KOPT-K1 (cell line): Measurements from ENCODE around the gene MARK3.

Experiments used
- H3K27ac ChIP-seq: fragments of 200-600 bp; sonication (generic); 2 replicates; pipeline ENCODE4 v1.5.1; 2016; ENCODE audit warnings: antibody characterized with exemption, mild to moderate bottlenecking, low read depth, low read length; ENCODE audit not compliant: poor library complexity, severe bottlenecking
- H3K36me3 ChIP-seq: fragments of 200-600 bp; sonication (generic); 2 replicates; pipeline ENCODE4 v1.5.1; 2017; ENCODE audit warnings: antibody characterized with exemption, mild to moderate bottlenecking, low read length, moderate library complexity; ENCODE audit not compliant: insufficient read depth
- H3K9me3 ChIP-seq: fragments of 200-600 bp; sonication (generic); 2 replicates; pipeline ENCODE4 v1.5.1; 2017; ENCODE audit warnings: antibody characterized with exemption, low read length, mild to moderate bottlenecking; ENCODE audit not compliant: insufficient read depth, poor library complexity, severe bottlenecking

Gene MARK3

DNA sequence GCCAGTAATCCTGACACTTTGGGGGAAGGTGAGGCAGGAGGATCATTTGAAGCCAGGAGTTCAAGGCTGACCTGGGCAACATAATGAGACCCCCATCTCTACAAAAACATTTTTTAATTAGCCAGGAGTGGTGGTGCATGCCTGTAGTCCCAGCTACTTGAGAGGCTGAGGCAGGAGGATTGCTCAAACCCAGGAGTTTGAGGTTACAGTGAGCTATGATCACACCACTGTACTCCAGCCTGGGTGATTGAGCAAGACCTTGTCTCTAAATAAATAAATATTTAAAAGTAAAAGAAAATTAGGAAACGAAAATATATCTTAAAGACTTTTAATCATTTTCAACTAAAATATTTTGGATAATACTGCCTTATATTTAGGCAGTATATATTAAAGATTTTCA lies 111.6 kb downstream of the MARK3 start:
- H3K9me3 ChIP-seq = no peaks in the 10 kb centered on the region
- peaks cover 91% of the 10 kb centered on the region for H3K36me3 ChIP-seq
- H3K27ac ChIP-seq = no peak overlapping the region

DNA sequence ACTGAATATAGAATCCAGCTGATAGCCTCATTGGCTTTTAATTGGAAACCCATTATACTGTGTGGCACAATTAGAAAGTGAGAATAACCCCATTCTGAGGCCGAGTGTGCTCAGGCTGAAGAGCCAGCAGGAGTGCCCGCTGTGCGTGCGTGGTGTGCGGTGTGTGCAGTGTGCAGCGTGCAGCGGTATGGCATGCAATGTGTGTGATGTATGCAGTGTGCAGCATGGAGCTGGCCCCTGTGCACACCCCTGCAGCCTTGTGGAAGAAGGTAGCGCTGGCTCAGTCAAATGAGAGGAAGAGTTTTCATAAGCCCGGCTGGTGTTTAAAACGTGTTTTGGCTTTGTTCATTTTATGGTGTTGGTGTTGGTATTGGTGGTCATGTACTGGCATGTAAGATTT lies 114.5 kb downstream of the MARK3 start:
- no peaks in the 10 kb centered on the region for H3K9me3 ChIP-seq

DNA sequence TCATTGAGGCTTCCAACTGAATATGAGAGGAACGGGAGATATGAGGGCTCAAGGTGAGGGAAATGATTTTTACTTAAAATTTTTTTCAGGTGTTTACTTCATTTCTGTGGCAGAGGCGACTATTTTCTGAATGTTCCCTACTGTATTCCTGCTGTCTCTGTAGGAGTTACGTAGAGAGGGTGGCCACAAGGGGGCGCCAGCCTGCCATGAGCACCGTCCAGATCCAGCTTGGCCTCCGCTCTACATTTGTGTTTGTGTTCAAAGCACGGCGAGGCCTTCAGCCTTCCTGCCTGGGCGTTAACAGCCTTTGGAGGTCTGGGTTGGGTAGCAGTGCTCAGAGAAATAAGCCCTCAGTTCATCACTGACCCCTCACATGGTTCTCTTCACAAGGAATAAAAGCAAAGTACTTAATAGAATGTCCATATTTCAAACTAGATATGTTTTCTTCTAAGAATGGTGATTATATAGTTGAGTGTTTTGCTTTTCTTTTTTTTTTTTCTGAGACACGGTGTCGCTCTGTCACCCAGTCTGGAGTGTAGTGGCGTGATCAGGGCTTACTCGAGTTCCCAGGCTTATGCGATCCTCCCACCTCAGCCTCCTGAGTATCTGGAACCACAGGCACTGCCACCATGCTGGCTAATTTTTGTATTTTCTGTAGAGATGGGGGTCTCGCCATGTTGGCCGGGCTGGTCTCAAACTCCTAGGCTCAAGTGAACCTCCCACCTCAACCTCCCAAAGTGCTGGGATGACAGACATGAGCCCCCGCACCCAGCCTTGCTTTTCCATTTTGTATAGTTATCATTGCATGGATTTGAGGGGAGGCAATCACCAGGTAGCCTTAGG lies 115.2 kb downstream of the MARK3 start:
- Histone ChIP-seq H3K9me3 (no peaks in the 10 kb centered on the region), H3K36me3 (peaks cover 91% of the 10 kb centered on the region), H3K27ac (no peak overlapping the region)

More for the DNA sequence above, 114.5 kb downstream of the MARK3 start:
- Histone ChIP-seq H3K27ac (no peak overlapping the region), H3K36me3 (peaks cover 91% of the 10 kb centered on the region)

DNA sequence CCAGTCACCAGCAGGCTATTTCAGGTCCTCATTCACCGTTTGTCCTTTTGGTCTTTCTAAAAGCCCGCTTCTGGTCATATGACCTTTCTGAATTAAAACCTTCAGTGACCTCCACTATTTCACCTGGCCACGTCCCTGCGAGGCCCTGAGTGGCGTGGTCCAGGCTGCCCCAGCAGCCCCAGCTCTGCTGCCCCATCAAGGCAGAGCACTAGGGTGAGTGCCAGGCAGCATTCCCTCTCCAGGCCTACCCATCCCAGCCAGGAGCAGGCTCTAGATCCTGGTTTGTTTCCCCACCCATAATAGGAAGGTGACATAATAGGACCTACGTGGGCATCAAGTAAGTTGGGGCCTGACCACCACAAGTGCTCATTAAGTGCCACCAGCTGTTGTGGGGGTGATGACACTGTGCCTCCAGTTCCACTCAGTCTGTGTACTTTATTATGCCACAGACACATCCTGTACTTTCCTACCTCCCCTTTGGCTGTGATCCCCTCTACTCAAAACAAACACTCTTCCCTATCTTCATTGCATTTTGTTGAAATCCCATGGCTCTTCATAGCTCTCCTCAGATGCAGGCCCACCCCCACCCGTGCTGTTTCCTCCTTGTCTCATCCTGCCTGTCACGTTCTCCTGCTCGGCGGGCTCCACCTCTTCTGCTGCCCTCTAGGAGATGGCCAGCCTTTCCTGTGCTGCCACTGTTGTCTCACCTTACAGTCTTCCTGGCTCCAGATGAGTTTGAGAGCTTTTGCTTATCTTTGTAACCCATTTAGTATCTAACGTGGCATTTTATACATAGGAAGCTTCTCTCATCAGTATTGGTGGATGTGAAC lies 116.0 kb downstream of the MARK3 start:
- Histone ChIP-seq H3K36me3 (peaks cover 92% of the 10 kb centered on the region), H3K9me3 (no peaks in the 10 kb centered on the region), H3K27ac (no peak overlapping the region)

DNA sequence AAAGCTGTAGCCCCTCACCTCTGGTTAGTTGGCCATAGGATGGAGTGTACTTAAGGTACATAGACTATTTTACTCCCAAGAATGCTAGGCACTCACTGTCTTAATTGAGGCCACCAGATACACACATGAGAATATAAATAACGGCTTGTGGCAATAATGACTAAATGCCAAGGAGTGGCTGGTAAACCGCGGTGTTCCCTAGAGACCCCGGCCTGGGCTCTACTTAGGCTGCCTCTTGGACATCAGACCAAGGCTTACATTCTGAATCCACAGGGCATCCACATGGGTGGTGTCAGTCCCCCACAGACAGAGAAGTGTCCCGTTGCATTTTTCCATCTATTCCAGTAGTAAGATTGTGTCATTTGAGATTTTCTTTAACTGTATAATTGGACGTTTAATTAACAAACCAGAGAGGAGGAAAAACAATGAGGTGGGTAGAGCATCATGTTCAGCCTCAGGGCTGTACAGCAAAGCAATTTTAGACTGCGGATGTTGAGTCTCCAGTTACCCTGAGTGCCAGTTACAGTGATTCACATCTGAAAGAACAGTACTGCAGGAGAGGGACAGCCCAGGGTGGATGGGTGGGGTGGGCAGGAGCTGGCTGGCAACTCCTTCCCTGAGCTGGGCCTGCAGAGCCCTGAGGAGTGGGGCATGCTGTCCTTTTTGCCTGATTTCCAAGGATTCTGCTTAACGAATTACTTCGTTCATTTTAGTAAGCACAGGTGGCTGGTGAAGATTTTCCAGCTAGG lies 116.9 kb downstream of the MARK3 start:
- Histone ChIP-seq H3K27ac (no peak overlapping the region), H3K9me3 (no peaks in the 10 kb centered on the region), H3K36me3 (peaks cover 94% of the 10 kb centered on the region)

DNA sequence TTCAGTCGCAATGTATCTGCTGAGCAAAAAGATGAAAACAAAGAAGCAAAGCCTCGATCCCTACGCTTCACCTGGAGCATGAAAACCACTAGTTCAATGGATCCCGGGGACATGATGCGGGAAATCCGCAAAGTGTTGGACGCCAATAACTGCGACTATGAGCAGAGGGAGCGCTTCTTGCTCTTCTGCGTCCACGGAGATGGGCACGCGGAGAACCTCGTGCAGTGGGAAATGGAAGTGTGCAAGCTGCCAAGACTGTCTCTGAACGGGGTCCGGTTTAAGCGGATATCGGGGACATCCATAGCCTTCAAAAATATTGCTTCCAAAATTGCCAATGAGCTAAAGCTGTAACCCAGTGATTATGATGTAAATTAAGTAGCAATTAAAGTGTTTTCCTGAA lies 117.7 kb downstream of the MARK3 start:
- no peak overlapping the region for H3K27ac ChIP-seq
- no peaks in the 10 kb centered on the region for H3K9me3 ChIP-seq
- H3K36me3 ChIP-seq = peaks cover 92% of the 10 kb centered on the region

DNA sequence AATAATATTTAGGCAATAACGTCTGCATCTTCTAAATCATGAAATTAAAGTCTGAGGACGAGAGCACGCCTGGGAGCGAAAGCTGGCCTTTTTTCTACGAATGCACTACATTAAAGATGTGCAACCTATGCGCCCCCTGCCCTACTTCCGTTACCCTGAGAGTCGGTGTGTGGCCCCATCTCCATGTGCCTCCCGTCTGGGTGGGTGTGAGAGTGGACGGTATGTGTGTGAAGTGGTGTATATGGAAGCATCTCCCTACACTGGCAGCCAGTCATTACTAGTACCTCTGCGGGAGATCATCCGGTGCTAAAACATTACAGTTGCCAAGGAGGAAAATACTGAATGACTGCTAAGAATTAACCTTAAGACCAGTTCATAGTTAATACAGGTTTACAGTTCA lies 118.1 kb downstream of the MARK3 start:
- Histone ChIP-seq H3K36me3 (peaks cover 94% of the 10 kb centered on the region), H3K9me3 (no peaks in the 10 kb centered on the region), H3K27ac (no peak overlapping the region)

DNA sequence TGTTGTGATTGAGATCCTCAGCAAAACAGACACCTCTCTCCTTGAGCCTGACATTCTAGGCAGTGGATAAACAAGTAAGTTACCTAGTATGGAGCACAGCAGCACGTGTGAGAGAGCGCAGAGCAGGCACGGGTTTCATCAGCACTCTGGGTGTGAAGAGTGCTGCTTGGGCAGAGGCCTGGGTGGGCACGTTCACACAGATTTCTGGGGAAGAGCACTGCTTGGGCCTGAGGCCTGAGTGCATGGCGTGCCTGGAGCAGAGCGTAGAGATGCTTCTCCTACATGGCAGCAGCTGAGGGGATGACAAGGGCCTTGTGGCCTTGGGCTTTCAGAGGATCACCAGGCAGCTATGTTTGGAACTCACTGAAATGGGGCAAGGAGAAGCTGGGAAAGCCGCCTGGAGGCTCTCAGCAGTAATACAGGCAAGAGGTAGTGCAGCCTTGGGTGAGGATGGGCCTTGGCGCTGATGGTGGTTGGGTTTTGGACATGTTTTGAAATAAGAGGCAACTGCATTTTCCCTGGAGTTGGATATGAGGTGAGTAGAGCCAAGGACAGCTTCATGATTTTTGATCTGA lies 119.9 kb downstream of the MARK3 start:
- H3K9me3 ChIP-seq = no peaks in the 10 kb centered on the region
- no peak overlapping the region for H3K27ac ChIP-seq
- H3K36me3 ChIP-seq = peaks cover 95% of the 10 kb centered on the region

DNA sequence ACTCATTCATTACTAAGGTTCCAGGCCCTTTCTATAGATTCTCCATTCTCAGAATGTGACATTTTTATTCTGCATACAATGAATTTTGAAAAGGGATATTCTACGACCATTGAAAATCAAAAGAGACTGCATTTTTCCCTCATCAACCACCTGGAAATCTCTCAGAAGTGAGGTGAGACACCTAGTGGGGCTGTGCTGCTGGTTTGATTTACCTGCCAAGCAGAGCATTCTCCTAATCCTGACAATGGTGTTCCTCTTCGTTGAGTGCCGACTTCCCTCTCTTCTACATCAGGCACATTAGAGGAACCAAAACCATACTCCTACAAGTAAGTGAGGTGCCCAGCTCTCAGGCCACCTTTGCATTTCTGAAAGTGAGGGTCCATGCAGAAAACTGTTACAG lies 122.5 kb downstream of the MARK3 start:
- Histone ChIP-seq H3K27ac (no peak overlapping the region), H3K36me3 (peaks cover 83% of the 10 kb centered on the region), H3K9me3 (no peaks in the 10 kb centered on the region)

DNA sequence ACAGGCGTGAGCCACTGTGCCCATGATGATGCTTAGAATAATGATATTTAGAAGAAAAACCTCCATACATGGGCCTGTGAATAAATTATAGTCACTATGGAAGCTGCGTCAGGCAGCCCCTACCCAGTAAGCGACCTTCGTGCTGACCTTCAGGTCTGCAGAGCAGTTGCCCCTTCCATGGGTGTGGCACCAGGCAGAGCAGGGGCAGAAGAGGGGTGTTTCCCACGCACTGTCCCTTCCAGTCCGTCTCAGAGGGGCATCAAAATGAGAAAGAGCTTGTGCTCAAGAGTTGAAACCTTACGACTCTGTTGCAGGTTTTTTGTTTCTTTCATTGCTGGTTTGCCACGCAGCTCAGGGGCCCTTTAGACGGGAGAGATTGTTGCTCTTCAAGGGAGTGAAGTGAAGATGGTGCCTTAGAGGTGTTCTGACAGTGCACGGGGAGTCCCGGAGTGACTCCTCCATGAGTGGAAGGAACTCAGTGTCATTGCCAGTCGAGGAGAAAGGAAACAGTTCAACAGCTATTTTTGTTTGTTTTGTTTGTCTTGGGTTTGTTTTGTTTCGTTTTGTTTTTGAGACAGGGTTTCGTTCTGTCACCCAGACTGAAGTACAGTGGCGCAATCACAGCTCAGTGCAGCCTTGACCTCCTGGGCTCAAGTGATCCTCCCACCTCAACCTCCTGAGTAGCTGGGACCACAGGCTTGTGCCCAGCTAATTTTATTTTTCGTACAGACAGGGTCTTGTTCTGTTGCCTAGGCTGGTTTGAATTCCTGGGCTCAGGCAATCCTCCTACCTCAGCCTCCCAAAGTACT lies 123.5 kb downstream of the MARK3 start:
- peaks cover 74% of the 10 kb centered on the region for H3K36me3 ChIP-seq

DNA sequence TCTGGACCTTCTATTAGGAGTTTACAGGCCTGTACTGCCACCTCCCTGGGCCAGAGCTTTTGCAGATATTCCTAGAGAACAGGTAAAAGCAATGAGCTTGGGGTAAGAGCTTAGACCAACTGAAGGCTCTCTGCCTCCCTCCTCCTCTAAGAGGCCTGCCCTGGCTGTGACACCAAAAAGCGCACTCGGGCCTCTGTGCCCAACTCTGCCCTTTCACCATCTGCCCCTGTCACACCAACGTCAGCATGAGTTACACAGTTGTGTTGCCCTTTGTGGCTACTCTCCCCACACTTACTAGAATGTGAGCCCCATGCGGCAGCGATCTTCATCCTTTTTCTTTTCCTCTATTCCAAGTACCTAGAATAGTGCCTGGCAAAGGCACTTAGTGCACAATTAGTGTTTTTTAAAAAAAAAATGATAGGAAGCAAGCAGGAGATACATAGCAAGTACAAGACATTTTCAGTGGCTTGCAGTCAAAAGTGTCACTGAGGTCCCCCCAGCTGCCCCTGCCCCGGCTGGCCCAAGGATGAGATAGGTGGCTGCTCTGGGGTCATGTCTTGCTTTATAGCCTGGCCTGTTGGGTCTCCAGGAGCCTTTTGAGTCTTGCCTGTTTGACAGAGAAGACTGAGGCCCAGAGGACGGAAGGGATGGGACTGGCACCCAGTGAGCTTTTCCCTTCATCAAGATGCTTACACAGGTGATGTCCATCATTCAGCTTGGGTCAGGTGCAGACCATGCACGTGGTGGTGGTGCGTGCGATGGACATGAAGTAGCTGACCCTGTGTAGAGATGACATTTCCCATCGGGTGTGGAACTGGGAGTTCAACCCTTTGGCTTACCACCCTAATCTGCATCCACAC lies 124.9 kb downstream of the MARK3 start:
- Histone ChIP-seq H3K9me3 (no peaks in the 10 kb centered on the region), H3K27ac (no peak overlapping the region), H3K36me3 (peaks cover 60% of the 10 kb centered on the region)

More for the DNA sequence above, 123.5 kb downstream of the MARK3 start:
- Histone ChIP-seq H3K9me3 (no peaks in the 10 kb centered on the region), H3K27ac (no peak overlapping the region)

DNA sequence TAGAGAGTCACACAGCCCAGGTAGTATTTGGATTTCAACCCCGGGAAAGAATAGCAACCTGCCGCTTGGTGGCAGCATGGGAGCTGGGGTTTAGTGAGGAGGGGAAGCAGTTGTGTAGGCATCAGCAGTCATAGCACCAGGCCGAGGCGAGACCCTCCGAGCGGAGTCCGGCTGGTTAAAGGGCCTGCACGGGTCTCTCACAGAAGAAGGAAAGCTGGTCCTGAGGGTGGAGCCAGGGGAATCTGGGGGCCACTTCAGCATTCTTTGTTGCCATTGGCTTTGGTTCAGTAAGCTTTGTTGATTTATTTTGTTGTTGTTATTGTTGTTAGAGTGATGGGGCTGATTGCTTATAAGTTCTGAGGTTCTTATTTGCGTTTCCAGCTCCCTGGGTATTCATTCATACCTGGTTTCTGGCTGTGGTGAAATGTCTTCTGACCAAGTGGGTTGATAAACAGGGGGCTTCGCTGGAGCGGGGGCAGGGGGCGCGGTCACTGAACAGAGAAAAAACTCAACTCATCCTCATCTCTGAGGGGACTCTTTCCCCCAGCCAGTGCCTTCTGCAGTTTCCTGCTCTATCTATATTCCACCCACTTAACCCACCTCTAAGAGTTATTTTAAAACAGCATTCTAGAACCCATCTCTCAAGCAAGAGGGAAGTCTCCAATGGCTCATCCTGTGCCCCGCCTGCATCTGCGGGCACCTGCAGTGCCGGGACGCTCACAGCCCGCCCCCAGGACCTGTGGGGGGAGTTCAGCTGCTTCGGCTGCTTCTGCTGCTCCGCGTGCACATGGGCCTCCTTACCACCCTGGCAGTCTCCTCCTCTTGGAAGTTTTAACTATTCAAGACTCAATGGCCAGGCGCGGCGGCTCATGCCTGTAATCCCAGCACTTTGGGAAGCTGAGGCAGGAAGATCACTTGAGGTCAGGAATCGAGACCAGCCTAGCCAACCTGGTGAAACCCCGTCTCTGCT lies 125.8 kb downstream of the MARK3 start:
- Histone ChIP-seq H3K27ac (no peak overlapping the region), H3K36me3 (peaks cover 51% of the 10 kb centered on the region; the same call in 1 of the 2 replicates), H3K9me3 (no peaks in the 10 kb centered on the region)
